ENCODE data around the gene PDIA5. TPM values are rescaled to one million over a fixed set of nuclear protein-coding genes. Genes with fewer than 3 reads are reported as not detected.

PDIA5 gene
- total RNA-seq, 1 experiment from 2014 or later: 24.3 TPM

- Histone ChIP-seq H3K23me2 (ENCODE audit: insufficient read length, low read depth, low read length, poor library complexity, severe bottlenecking) (peaks cover 16% of the 10 kb centered on the region), H3K27ac (ENCODE audit: insufficient read length, low read depth, low read length) (no peak overlapping the region), H3K4me1 (ENCODE audit: insufficient read depth, low read length) (peaks cover 7% of the 10 kb centered on the region; the same call in 1 of the 2 replicates), H4K5ac (ENCODE audit: insufficient read length, low read depth, low read length) (no peak overlapping the region), H3T11ph (ENCODE audit: low read length) (no peak overlapping the region), H4K91ac (ENCODE audit: insufficient read length, low read depth, low read length) (no peak overlapping the region), H3K79me1 (ENCODE audit: insufficient read depth, low read depth, low read length, poor library complexity, severe bottlenecking) (no peaks in the 10 kb centered on the region), H3K79me2 (ENCODE audit: insufficient read depth, low read length) (peaks cover 7% of the 10 kb centered on the region; the same call in 1 of the 2 replicates), H3K4me2 (ENCODE audit: insufficient read depth, insufficient read length, low read length) (no peak overlapping the region), H2BK15ac (ENCODE audit: low read depth, low read length) (no peak overlapping the region), H3K9me3 (ENCODE audit: control insufficient read depth, low read depth, low read length) (no peaks in the 10 kb centered on the region), H3K4ac (ENCODE audit: low read depth, low read length) (no peak overlapping the region), H3K27me3 (ENCODE audit: insufficient read depth, low read length) (no peaks in the 10 kb centered on the region; the same call in 1 of the 2 replicates), H2BK20ac (ENCODE audit: low read depth, low read length, poor library complexity, severe bottlenecking) (no peak overlapping the region), H3K23ac (ENCODE audit: insufficient read length, low read depth, low read length) (no peak overlapping the region), H2BK120ac (ENCODE audit: low read depth, low read length, poor library complexity, severe bottlenecking) (no peak overlapping the region), H3K14ac (ENCODE audit: insufficient read depth, low read length) (no peak overlapping the region), H3K9ac (ENCODE audit: extremely low read depth, insufficient read length, low read length) (no peak overlapping the region), H3K18ac (ENCODE audit: insufficient read length, low read depth, low read length) (no peak overlapping the region), H2AK5ac (ENCODE audit: insufficient read length, low read length) (no peak overlapping the region), H2BK12ac (ENCODE audit: insufficient read length, low read depth, low read length) (no peak overlapping the region), H2BK5ac (ENCODE audit: insufficient read length, low read length) (no peak overlapping the region), H2AFZ (ENCODE audit: low read length) (no peak overlapping the region), H4K8ac (replicated peaks; ENCODE audit: insufficient read length, low read depth, low read length) (no peak overlapping the region), H4K20me1 (ENCODE audit: control insufficient read depth, insufficient read depth, insufficient read length) (no peaks in the 10 kb centered on the region), H3K56ac (ENCODE audit: insufficient read length, low read depth, low read length) (no peak overlapping the region)
- no peak for DNase-seq
- H3K4me1 Mint-ChIP-seq: peaks cover 27 to 30% of the 10 kb centered on the region in 2 experiments
- no peak for TF ChIP-seq CTCF (conservative IDR thresholded peaks at IDR 0.05)
- peaks cover 6 to 9% of the 10 kb centered on the region in 2 experiments; a peak in 3 of 5 replicates for H3K9me3 Mint-ChIP-seq
- H3K27ac Mint-ChIP-seq: no peak overlapping the region
- WGBS (ENCODE audit: extremely low coverage, insufficient read length, low lambda C conversion rate): no CpG with 5 or more reads among the region's 4 CpGs
- peaks cover 48% of the 10 kb centered on the region for H3K27me3 Mint-ChIP-seq (ENCODE audit: low read depth)
- H3K4me3 Mint-ChIP-seq: no peak overlapping the region
- no peaks in the 10 kb centered on the region; a peak in 1 of 7 replicates for H3K36me3 Mint-ChIP-seq (ENCODE audit: insufficient read depth in 1 of 3, low read depth in 3 of 3)
Observed at GRCh38 chr3:123064506-123064905, 2.3 kb upstream of the PDIA5 start.

Data from H9 (cell line).